Dendritic cell treated with granulocyte-macrophage colony-stimulating factor and Interleukin-4, amounts not matched to agents 40 ng/mL and 50 ng/mL, for 4 days (primary cell): ENCODE results near the gene NFIX.
"Not testable (repeated sequence)": the region's sequence is repeated elsewhere in the genome, so short reads cannot be mapped to it uniquely, and the experiment has no call there.

Experiments used
- H3K27ac Mint-ChIP-seq: one replicate; pipeline ENCODE4 v1.8.0; 2022; ENCODE audit warnings: mild to moderate bottlenecking, mixed read lengths
- H3K27me3 Mint-ChIP-seq: one replicate; pipeline ENCODE4 v1.8.0; 2022; ENCODE audit warnings: mild to moderate bottlenecking, mixed read lengths
- H3K36me3 Mint-ChIP-seq: one replicate; pipeline ENCODE4 v1.8.0; 2022; ENCODE audit warnings: low read depth, mixed read lengths
- H3K4me1 Mint-ChIP-seq: one replicate; pipeline ENCODE4 v1.8.0; 2022; ENCODE audit warnings: low read depth, mixed read lengths
- H3K4me3 Mint-ChIP-seq: one replicate; pipeline ENCODE4 v1.8.0; 2022; ENCODE audit warnings: mild to moderate bottlenecking, moderate library complexity, mixed read lengths
- H3K9me3 Mint-ChIP-seq: one replicate; pipeline ENCODE4 v1.8.0; 2022; ENCODE audit warnings: mixed read lengths
- intact Hi-C: fragments of 100-400 bp; cut with micrococcal nuclease; formaldehyde crosslinking; loops from one replicate; pipeline ENCODE4 v1.15.0; 2022

NFIX gene

DNA sequence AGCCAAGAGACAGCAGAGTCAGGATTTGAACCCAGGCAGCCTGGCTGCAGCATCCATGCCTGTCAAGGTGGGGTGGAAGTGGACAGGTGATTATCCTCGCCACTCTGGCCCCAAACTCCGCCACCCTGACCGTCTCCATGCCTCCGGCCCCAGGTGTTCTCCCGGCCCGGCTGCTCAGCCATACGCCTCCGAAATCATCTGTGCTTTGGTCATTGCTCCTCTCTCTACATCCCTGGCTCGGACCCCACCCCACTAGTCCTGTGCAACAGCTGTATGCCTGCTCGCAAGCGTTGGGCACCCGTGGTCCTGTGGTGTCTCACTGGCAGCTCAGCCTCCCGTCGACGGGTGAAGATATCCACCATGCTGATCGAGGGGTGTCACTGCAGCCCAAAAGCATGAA, 22.0 kb upstream of the NFIX start:
- Mint-ChIP-seq H3K9me3 (no peaks in the 10 kb centered on the region), H3K27ac (no peak overlapping the region), H3K4me1 (peaks cover 7% of the 10 kb centered on the region), H3K27me3 (peaks cover 7% of the 10 kb centered on the region), H3K4me3 (no peak overlapping the region), H3K36me3 (no peaks in the 10 kb centered on the region)
- intact Hi-C loops = no loop called here

DNA sequence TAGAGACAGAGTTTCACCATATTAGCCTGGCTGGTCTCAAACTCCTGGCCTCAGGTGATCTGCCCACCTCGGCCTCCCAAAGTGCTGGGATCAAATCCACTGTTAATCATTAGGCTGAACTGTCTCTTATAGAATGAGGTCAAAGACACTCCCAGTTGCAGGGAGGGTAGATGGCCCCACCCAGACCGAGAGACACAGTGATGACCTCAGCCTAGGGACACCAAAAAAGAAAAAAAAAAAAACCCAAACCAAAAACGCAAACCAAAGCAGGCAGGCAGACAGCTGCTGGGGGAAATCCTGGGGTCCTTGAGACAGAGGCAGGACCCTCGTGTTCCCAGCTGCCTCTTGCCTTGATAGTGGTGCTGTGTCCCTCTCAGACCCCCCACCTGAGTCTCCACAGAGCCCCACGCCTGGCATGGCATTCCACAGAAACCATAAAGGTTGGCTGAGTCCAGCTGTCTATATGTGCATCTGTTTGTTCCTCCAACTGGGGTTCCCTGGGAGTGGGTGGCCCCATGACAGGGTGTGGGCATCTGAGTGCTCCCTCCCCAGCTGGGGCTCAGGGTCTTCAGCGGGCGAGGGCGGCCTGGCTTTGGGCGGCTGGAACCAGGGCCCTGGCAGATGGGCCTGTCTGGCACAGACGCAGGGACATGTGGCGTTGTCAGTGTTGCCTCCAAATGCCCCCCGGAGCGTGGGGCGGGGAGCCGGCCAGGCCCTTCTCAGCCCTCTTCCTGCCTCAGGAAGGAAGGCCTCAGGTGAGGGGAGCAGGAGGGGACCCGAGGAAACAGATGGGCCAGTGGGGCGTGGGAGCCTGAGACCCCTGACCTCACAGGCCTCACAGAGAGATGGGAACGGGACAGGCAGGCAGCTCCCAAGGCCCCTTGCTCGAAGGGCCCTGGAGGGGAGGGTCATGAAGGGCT, 20.7 kb upstream of the NFIX start:
- intact Hi-C loops = loop anchor here (5.0 kb wide), 2 partner anchors 58 to 288 kb away; no protein-coding TSS in a partner anchor
- no peak overlapping the region for H3K27ac Mint-ChIP-seq

DNA sequence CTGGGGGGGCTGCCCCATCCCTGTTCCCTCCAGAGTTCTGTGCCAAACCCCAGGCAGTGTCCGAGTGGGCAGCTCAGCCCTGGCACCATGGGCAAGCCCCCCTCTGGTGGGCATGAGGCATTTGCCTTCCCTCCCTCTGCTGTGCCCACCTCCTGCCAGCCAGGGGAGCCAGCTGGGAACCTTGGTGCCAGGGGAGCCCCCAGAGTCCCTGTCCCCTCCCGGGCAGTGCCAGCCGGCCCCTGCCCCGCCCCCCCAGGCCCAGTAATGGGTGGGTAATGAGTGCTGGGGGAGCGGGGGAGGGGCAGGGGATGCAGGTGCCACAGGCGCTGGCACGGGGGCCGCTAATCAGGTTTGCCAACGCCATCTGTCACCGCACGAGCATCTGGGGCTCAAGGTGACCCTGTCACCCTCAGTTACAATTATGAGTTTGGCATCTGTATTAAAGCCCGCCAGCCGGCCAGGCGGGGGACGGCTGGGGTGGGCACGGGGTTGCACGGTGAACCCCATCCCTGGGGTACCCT, 20.0 kb upstream of the NFIX start:
- Mint-ChIP-seq H3K4me1 (peaks cover 7% of the 10 kb centered on the region), H3K27me3 (peaks cover 7% of the 10 kb centered on the region), H3K27ac (no peak overlapping the region), H3K4me3 (no peak overlapping the region), H3K9me3 (no peaks in the 10 kb centered on the region), H3K36me3 (no peaks in the 10 kb centered on the region)
- intact Hi-C loops = loop anchor here (5.0 kb wide), 2 partner anchors 57 to 287 kb away; no protein-coding TSS in a partner anchor

More for the DNA sequence above, 20.7 kb upstream of the NFIX start:
- Mint-ChIP-seq H3K4me3 (no peak overlapping the region), H3K36me3 (no peaks in the 10 kb centered on the region), H3K27me3 (peaks cover 9% of the 10 kb centered on the region), H3K4me1 (peaks cover 7% of the 10 kb centered on the region), H3K9me3 (no peaks in the 10 kb centered on the region)

DNA sequence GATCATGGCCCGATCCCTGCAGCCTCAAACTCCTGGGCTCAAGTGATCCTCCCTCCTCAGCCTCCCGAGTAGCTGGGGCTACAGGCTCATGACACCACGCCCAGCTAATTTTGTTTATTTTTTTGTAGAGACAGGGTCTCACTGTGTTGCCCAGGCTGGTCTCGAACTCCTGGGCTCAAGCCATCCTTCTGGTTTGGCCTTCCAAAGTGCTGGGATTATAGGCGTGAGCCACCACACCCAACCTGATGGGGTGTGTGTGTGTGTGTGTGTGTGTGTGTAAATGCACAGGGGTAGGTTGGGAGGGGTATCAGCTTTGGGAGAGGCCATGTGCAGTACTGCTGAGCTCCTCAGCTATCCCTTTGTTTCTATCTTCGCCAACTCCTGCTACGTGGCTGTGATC, 19.2 kb upstream of the NFIX start:
- not testable (repeated sequence) for H3K27ac Mint-ChIP-seq, H3K9me3 Mint-ChIP-seq, H3K4me1 Mint-ChIP-seq, H3K27me3 Mint-ChIP-seq, H3K4me3 Mint-ChIP-seq, H3K36me3 Mint-ChIP-seq
- intact Hi-C loops = loop anchor here (5.0 kb wide), 2 partner anchors 56 to 286 kb away; no protein-coding TSS in a partner anchor

DNA sequence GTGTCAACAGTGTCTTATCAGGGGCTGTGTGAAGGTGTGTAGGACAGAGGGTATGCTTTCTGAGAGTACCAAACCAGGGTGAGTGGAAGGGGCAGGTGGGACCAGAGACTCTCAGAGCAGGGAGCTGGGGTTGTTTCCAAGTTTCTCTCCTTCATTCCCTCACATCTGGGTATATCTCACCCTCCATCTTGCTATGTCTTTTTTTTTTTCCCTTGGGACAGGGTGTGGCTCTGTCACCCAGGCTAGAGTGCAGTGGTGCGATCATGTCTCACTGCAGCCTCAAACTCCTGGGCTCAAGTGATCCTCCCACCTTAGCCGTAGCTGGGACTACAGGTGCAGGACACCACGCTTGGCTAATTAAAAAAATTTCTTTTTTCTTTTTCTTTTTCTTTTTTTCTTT, 15.3 kb upstream of the NFIX start:
- intact Hi-C loops = loop anchor here (2.0 to 5.0 kb wide), 3 partner anchors 52 to 282 kb away; no protein-coding TSS in a partner anchor
- H3K9me3 Mint-ChIP-seq = no peaks in the 10 kb centered on the region
- H3K27me3 Mint-ChIP-seq = peaks cover 9% of the 10 kb centered on the region
- H3K27ac Mint-ChIP-seq = no peak overlapping the region
- H3K4me1 Mint-ChIP-seq = peaks cover 9% of the 10 kb centered on the region
- no peaks in the 10 kb centered on the region for H3K36me3 Mint-ChIP-seq
- no peak overlapping the region for H3K4me3 Mint-ChIP-seq

DNA sequence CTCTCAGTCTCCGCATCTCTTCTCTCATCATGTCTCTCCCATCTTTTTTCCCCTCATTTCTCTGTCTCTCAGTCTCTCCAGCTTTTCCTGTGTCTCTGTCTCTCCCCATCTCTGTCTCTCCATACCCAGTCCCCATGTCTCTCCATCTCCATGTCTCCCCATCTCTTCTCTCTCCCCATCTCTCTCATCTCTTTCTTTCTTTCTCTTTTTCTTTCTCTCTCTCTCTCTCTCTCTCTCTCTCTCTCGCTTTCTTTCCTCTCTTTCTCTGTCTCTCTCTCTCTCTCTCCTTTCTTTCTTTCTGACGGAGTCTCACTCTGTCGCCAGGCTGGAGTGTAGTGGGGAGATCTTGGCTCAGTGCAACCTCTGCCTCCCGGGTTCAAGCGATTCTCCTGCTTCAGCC, 12.6 kb upstream of the NFIX start:
- peaks cover 12% of the 10 kb centered on the region for H3K27me3 Mint-ChIP-seq
- H3K4me1 Mint-ChIP-seq = peaks cover 13% of the 10 kb centered on the region
- H3K4me3 Mint-ChIP-seq = no peak overlapping the region
- H3K27ac Mint-ChIP-seq = no peak overlapping the region
- intact Hi-C loops = no loop called here
- H3K9me3 Mint-ChIP-seq = no peaks in the 10 kb centered on the region
- no peaks in the 10 kb centered on the region for H3K36me3 Mint-ChIP-seq

DNA sequence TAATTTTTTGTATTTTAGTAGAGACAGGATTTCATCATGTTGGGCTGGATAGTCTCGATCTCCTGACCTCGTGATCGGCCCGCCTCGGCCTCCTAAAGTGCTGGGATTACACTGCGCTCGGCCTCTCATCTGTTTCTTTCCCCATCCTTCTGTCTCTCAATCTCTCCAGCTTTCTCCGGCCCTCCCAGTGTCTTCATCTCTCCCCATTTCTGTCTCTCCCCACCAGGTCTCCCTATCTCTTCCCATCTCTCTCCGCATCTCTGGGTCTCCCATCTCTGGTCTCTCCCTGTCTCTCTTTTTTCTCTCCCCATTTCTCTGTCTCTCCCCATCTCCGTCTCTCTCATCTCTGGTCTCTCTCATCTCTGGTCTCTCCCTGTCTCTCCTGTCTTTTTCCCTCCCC, 12.2 kb upstream of the NFIX start:
- peaks cover 8% of the 10 kb centered on the region for H3K4me1 Mint-ChIP-seq
- H3K36me3 Mint-ChIP-seq = no peaks in the 10 kb centered on the region
- H3K27ac Mint-ChIP-seq = no peak overlapping the region
- H3K27me3 Mint-ChIP-seq = peaks cover 12% of the 10 kb centered on the region
- intact Hi-C loops = no loop called here
- H3K4me3 Mint-ChIP-seq = no peak overlapping the region
- no peaks in the 10 kb centered on the region for H3K9me3 Mint-ChIP-seq

DNA sequence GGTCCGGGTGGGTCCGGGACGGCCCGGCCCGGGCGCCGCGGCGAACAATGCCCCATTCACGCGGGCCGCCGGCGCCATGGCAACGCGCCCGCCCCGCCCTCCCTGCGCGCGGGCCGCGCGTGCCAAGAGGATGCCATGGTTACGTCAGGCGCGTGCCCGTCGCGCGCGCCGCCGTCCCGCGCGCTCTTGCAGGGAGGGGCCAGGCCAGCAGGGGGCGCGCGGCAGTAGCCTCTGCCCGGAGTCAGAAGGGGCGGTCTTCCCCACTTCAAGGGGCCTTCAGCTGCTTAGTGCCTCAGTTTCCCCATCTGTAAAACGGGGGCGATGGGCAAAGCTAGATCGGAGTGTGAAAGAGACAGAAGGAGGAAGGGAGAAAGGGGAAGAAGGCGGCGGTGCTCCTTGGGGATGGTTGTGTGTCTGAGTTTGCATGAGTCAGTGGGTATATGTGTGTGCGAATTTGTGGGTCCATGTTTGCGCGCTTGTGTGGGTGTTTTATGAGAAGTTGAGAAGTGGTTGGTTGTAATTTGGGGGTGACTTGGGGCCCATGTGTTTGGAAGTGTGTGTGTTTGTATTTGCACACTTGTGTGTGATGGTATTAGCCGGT, 11.6 kb upstream of the NFIX start:
- Mint-ChIP-seq H3K36me3 (no peaks in the 10 kb centered on the region), H3K4me3 (no peak overlapping the region), H3K27ac (no peak overlapping the region), H3K27me3 (peaks cover 12% of the 10 kb centered on the region), H3K4me1 (peaks cover 8% of the 10 kb centered on the region), H3K9me3 (no peaks in the 10 kb centered on the region)
- intact Hi-C loops = no loop called here

DNA sequence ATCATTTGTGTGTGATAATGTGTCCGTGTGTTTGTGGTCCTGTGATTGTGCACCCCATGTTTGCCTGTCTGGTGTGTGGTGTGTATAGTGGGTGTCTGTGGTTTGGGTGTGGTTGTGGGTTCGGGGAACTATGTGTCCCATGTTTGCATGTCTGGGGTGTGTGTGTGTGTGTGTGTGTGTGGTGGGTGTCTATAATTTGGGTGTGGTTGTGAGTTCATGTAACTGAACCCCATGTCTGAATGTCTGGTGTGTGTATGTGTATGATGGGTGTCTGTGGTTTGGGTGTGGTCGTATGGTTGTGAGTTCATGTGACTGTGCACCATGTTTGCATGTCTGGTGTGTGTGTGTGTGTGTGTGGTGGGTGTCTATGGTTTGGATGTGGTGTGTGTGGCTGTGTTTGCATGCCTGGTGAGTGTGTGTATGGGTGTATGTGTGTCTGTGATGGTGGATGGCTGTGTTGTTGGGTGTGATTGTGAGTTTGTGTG, 11.1 kb upstream of the NFIX start:
- Mint-ChIP-seq H3K36me3 (no peaks in the 10 kb centered on the region), H3K27me3 (peaks cover 12% of the 10 kb centered on the region), H3K27ac (no peak overlapping the region), H3K4me1 (peaks cover 8% of the 10 kb centered on the region), H3K9me3 (no peaks in the 10 kb centered on the region), H3K4me3 (no peak overlapping the region)
- intact Hi-C loops = no loop called here

DNA sequence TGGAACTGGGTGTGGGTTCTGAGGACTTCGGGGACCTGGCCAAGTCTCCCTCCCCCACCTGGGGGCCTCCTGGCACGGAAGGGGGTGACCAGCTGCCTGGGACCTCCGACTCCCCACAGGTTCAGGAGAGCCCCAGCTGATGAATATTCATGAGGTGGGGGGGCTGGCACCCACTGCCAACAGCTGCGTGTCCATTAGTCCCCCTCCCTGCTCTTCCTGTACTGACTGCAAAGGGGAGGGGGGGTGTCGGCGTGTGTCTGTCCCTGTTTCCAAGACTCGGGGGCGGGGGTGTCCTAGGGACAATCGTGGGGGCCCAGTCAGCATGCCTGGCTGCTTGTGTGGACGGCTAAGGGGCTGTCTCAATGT, 10.6 kb upstream of the NFIX start:
- Mint-ChIP-seq H3K4me1 (peaks cover 8% of the 10 kb centered on the region), H3K27ac (no peak overlapping the region), H3K27me3 (peaks cover 10% of the 10 kb centered on the region), H3K9me3 (no peaks in the 10 kb centered on the region), H3K36me3 (no peaks in the 10 kb centered on the region), H3K4me3 (no peak overlapping the region)
- intact Hi-C loops = no loop called here

DNA sequence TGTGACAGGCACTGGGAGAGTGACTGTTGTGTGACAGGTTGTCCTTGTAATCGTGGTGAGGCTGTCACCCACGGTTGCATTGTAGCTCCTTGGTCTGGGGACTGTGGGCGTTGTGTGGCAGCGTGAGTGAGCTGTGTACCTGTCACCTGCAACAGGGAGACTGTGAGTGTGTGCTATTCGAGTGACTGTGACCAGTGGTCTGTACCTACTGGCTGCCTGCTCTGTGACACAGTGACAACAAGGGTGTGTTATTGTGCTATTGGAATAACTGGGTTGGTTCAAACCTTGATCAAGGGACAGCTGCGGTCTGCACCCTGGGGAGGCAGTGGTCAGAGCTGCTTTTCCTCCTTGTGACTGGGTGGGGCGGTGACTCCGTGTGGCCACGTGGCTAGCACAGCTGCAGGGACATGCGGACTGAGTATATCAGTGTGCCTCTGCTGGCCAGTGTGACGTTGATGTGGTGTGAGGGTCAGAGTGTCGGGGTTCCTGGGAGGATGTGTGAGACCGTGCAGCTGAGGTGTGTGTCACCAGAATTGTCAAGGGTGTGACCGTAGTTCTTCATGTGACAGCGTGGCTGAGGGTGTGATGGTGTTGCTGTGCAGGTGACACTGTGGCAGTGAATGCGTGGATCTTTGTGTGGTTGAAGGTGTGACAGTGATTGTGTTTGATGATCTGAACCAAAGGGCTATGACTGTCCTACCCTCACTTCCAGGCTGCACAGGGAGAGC, 10.1 kb upstream of the NFIX start:
- Mint-ChIP-seq H3K4me3 (no peak overlapping the region), H3K27ac (no peak overlapping the region), H3K4me1 (peaks cover 8% of the 10 kb centered on the region), H3K9me3 (no peaks in the 10 kb centered on the region), H3K27me3 (peaks cover 11% of the 10 kb centered on the region), H3K36me3 (no peaks in the 10 kb centered on the region)
- intact Hi-C loops = no loop called here

DNA sequence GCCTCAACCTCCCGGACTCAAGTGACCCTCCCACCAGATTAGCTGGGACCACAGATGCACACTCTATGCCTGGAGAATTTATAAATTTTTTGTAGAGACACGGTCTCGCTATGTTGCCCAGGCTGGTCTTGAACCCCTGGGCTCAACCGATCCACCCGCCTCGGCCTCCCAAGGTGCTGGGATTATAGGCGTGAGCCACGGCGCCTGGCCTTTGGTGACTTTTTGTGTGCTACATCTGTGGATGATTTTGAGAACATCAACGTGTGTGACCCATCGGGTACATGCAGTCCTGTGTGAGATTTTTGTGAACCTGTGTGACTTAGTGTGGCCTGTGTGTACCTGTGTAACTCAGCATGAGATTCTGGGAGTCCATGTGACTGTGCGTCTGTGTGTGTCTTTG, 8.5 kb upstream of the NFIX start:
- Mint-ChIP-seq H3K4me3 (no peak overlapping the region), H3K4me1 (peaks cover 8% of the 10 kb centered on the region), H3K9me3 (no peaks in the 10 kb centered on the region), H3K36me3 (no peaks in the 10 kb centered on the region), H3K27me3 (peaks cover 8% of the 10 kb centered on the region), H3K27ac (no peak overlapping the region)
- intact Hi-C loops = no loop called here

DNA sequence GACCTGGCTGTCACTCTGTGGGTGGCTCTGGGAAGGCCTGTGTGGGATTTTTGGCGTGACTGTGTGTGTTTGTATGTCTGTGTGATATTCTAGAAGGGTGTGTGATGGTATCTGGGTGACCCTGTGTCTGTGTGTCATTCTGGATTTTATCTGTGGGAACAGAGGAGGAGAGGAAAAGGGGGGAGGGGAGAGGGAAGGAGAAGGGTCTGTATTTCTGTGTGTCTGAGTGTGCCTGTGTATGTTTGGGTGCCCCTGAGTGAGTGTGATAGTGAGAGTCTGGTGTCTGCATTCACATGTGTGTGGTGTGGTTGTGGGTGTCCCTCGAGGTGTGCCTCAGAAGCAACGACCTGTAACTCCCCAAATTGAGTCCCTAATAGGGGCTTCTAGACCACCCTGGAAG, 8.1 kb upstream of the NFIX start:
- H3K36me3 Mint-ChIP-seq = no peaks in the 10 kb centered on the region
- H3K4me3 Mint-ChIP-seq = no peak overlapping the region
- H3K4me1 Mint-ChIP-seq = peaks cover 8% of the 10 kb centered on the region
- H3K9me3 Mint-ChIP-seq = no peaks in the 10 kb centered on the region
- H3K27me3 Mint-ChIP-seq = peaks cover 9% of the 10 kb centered on the region
- intact Hi-C loops = no loop called here
- H3K27ac Mint-ChIP-seq = no peak overlapping the region

DNA sequence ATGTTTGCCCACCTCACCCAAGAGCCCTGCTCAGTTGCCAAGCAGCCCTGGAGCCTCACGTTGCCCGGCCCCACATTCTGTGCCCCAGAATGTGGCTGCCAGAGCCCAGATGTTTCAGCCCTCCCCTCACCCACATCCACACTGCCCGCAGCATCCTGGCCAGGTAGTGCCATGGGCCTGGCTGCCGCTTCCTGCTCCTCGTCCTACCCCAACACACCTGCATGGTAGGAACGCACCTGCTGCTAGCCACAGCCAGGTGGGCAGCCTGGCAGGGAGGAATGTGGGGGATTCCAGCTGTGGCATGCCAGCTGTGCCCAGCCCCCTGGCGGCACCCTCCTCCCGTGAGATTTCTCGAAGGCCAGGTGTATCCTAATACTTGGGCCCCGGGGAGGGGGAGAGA, 7.5 kb upstream of the NFIX start:
- Mint-ChIP-seq H3K4me3 (no peak overlapping the region), H3K36me3 (no peaks in the 10 kb centered on the region), H3K4me1 (peaks cover 8% of the 10 kb centered on the region), H3K27me3 (peaks cover 11% of the 10 kb centered on the region), H3K27ac (no peak overlapping the region), H3K9me3 (no peaks in the 10 kb centered on the region)
- intact Hi-C loops = no loop called here
